Measurements from ENCODE around the gene GSTA2.
"Not testable (repeated sequence)": the region's sequence is repeated elsewhere in the genome, so short reads cannot be mapped to it uniquely, and the experiment has no call there.

The GSTA2 gene

DNA sequence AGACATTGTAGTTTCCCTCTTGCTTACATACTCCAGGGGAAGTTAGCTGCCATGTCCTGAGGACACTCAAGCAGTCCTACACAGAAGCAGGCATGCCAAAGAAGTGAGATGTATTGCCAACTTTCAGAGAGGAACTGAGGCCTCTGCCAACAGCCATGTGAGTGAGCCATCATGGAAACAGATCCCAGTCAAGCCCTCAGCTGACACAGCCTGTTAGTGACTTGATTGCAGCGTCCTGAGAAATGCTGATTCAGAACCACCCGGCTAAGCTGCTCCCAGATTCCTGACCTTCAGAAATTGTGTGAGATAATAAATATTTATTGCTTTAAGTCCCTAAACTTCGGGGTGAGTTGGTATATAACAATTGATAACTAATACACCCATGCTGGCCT is 38.1 kb downstream of the GSTA2 start:
- TF ChIP-seq PAX5 (IDR thresholded peaks at IDR 0.05; ENCODE audit: insufficient read depth, low read length, severe bottlenecking) (no peak), POU2F2 (IDR thresholded peaks at IDR 0.05; ENCODE audit: low read depth, low read length) (no peak), POLR2AphosphoS5 (IDR thresholded peaks at IDR 0.05; ENCODE audit: low read depth, low read length) (no peak), POLR2A (IDR thresholded peaks at IDR 0.05; ENCODE audit: low read depth, low read length) (no peak), TAF1 (IDR thresholded peaks at IDR 0.05; ENCODE audit: low read depth, low read length) (no peak), SPI1 (IDR thresholded peaks at IDR 0.05; ENCODE audit: low read depth, low read length) (no peak)
- no peak for FAIRE-seq
- DNase-seq (ENCODE audit: insufficient read length, low spot score): no peak

DNA sequence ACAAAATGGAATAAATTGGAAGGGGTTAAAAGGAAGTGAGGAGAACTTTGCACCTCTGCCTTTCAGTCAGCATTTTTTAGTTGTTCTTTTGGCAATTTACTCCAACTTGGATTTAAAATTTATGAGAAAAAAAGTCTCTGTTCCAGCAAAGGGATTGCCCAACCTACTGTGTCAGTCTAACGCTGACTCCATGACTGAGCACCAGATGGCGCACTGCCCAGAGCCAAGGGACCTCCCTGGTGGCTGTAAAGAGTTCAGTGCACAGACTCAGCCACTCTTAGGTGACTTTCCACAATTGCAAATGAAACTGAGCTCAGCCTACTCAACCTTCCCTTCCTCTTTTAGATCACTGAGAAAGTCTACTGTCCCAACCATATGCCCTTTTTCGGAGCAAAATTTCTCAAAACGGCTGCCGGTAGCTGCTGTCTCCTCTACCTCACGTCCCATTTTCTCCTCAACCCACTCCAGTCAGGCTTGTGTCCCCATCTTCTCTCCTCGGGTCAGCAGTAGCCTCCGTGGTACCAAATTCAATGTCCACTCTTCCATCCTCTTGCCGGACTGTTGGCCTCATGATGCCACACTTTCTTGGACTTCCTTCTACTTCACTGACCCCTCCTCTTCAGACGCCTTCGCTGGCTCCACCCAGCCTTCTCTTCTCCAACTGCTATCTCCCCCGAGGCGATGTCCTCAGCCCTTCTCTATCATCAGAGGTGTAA is 38.7 kb downstream of the GSTA2 start:
- FAIRE-seq: peak; percentile 92

DNA sequence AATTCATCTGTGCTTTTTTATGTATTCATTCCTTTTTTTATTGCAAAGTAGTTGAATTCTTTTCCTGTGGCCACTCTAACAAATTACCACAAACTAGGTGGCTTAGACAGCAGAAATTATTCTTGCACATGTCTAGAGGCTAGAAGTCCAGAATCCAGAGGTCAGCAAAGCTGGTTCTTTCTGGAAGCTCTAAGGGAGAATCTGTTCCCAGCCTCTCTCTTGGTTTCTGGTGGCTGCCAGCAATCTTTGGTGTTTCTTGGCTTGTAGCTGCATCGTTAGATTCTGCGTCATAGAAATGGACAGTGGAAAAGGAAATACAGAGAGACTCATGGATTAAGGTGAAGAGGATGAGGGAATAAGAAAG is 39.3 kb downstream of the GSTA2 start:
- DNase-seq (ENCODE audit: insufficient read length, low spot score): no peak
- FAIRE-seq: no peak
- no peak for TF ChIP-seq SPI1 (IDR thresholded peaks at IDR 0.05; ENCODE audit: low read depth, low read length)
- no peak for TF ChIP-seq POU2F2 (IDR thresholded peaks at IDR 0.05; ENCODE audit: low read depth, low read length)
- no peak for TF ChIP-seq POLR2A (IDR thresholded peaks at IDR 0.05; ENCODE audit: low read depth, low read length)
- no peak for TF ChIP-seq POLR2AphosphoS5 (IDR thresholded peaks at IDR 0.05; ENCODE audit: low read depth, low read length)
- TF ChIP-seq PAX5 (IDR thresholded peaks at IDR 0.05; ENCODE audit: insufficient read depth, low read length, severe bottlenecking): no peak
- no peak for TF ChIP-seq TAF1 (IDR thresholded peaks at IDR 0.05; ENCODE audit: low read depth, low read length)

More for the DNA sequence above, 38.7 kb downstream of the GSTA2 start:
- TF ChIP-seq POLR2A (IDR thresholded peaks at IDR 0.05; ENCODE audit: low read depth, low read length) (no peak), POLR2AphosphoS5 (IDR thresholded peaks at IDR 0.05; ENCODE audit: low read depth, low read length) (no peak), SPI1 (IDR thresholded peaks at IDR 0.05; ENCODE audit: low read depth, low read length) (peak; percentile 85)
- peak; percentile 57 for DNase-seq (ENCODE audit: insufficient read length, low spot score)

DNA sequence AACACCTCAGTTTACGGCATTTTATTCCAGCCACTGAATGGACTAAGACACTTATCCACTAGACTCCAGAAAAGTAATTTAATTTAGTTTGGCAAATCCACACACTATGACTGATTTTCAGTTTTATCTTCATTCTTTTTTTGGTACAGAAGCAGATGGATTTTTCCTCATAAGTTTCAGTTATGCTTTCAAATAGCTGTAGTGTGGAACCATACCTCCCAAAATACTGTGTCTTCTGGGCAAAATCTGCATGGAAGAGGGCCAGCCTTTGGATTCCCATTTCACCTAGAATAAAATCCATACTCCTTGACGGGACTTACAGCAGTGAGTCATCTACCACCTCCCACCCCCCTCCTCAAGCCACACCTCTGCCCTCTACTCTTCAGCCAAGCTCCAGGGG is 43.0 kb downstream of the GSTA2 start:
- TF ChIP-seq TAF1 (IDR thresholded peaks at IDR 0.05; ENCODE audit: low read depth, low read length) (no peak), POLR2A (IDR thresholded peaks at IDR 0.05; ENCODE audit: low read depth, low read length) (no peak), PAX5 (IDR thresholded peaks at IDR 0.05; ENCODE audit: insufficient read depth, low read length, severe bottlenecking) (no peak), POLR2AphosphoS5 (IDR thresholded peaks at IDR 0.05; ENCODE audit: low read depth, low read length) (no peak), SPI1 (IDR thresholded peaks at IDR 0.05; ENCODE audit: low read depth, low read length) (no peak), POU2F2 (IDR thresholded peaks at IDR 0.05; ENCODE audit: low read depth, low read length) (no peak)
- DNase-seq (ENCODE audit: insufficient read length, low spot score) (no peak), FAIRE-seq (no peak)

DNA sequence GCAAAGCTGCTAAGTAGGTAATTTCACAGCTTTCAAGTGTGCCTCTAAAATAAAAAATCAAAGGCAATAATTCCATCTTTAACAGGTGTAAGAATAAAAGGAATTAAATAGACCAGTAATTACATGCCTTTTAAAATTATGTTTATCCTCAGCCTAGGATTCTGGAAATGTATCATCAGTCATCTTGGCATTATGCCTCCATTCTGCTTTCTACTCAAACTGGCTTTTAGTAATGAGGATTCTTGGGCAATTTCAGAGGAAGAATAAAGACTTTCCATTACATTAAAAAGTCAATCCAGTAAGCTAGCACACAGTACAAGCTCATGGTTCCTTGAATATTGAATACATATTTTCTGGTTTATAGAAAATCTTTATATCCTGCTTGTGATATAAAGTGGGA is 44.7 kb downstream of the GSTA2 start:
- FAIRE-seq (no peak), DNase-seq (ENCODE audit: insufficient read length, low spot score) (no peak)
- TF ChIP-seq PAX5 (IDR thresholded peaks at IDR 0.05; ENCODE audit: insufficient read depth, low read length, severe bottlenecking) (no peak), SPI1 (IDR thresholded peaks at IDR 0.05; ENCODE audit: low read depth, low read length) (no peak), POU2F2 (IDR thresholded peaks at IDR 0.05; ENCODE audit: low read depth, low read length) (no peak), POLR2A (IDR thresholded peaks at IDR 0.05; ENCODE audit: low read depth, low read length) (no peak)

DNA sequence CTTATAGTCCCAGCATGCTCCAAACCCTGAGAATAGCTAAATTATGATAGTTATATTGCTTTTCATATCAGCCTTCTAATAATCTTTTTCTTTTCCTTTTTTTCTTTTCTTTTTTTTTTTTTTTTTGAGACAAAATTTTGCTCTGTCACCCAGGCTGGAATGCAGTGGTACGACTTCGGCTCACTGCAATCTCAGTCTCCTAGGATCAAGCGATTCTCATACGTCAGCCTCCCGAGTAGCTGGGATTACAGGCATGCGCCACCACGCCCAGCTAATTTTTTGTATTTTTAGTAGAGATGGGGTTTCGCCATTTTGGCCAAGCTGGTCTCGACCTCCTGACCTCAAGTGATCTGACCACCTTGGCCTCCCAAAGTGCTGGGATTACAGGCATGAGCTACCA is 48.5 kb downstream of the GSTA2 start:
- not testable (repeated sequence) for FAIRE-seq

DNA sequence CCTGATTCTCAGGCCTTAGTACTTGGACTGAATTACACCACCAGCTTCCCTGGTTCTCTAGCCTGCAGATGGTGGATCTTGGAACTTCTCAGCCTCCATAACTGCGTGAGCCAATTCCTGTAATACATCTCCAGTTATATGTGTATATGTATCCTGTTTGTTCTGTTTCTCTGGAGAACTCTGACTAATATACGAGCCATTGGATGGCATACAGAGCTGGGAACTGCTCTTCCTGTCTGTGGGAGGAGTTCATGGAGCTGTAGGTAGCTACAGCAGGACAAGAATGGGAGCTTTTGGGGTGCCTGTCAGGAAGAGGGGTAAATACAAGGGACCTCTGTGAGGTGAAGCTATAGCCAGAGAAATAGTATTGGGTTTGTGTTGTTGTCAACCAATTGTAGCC is 51.1 kb downstream of the GSTA2 start:
- FAIRE-seq: no peak
- no peak for DNase-seq (ENCODE audit: insufficient read length, low spot score)
- TF ChIP-seq SPI1 (IDR thresholded peaks at IDR 0.05; ENCODE audit: low read depth, low read length): no peak
- no peak for TF ChIP-seq TAF1 (IDR thresholded peaks at IDR 0.05; ENCODE audit: low read depth, low read length)
- no peak for TF ChIP-seq POLR2A (IDR thresholded peaks at IDR 0.05; ENCODE audit: low read depth, low read length)
- no peak for TF ChIP-seq PAX5 (IDR thresholded peaks at IDR 0.05; ENCODE audit: insufficient read depth, low read length, severe bottlenecking)
- no peak for TF ChIP-seq POLR2AphosphoS5 (IDR thresholded peaks at IDR 0.05; ENCODE audit: low read depth, low read length)
- no peak for TF ChIP-seq POU2F2 (IDR thresholded peaks at IDR 0.05; ENCODE audit: low read depth, low read length)

More for the DNA sequence above, 48.5 kb downstream of the GSTA2 start:
- not testable (repeated sequence) for DNase-seq (ENCODE audit: insufficient read length, low spot score)

DNA sequence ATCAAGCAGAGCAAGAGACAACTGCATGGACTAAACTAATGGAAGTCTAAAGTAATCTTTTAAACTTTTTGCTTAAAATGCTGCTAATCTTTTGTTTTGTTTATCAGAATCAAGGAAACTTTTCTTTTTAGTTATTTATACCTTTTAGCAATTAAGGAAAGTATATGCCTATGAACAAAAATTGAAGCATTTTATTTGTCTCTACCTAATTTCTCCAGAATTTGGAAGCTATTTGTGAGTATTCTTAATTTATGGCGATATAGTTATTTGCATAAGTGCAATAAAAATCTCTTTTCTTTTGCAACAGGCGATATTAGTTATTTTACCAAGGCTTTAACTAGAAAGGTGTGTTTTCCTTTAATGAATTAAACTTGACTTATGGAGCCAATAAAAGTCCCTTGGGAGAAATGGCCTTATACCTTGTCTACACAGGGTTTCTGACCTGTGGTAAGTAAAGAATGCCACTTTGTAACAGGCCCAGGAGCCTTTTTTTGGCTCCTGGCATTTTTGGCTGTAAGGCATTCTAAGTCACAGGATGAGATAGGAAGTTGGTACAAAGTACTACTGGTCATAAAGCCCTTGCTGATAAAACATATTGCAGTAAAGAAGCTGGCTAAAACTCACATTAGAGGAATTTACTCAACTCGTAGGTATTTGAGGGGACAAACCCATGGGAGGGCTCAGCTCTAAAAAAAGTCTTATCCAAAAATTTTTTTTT is 55.2 kb downstream of the GSTA2 start:
- DNase-seq (ENCODE audit: insufficient read length, low spot score): no peak
- no peak for FAIRE-seq
- TF ChIP-seq TAF1 (IDR thresholded peaks at IDR 0.05; ENCODE audit: low read depth, low read length): no peak

DNA sequence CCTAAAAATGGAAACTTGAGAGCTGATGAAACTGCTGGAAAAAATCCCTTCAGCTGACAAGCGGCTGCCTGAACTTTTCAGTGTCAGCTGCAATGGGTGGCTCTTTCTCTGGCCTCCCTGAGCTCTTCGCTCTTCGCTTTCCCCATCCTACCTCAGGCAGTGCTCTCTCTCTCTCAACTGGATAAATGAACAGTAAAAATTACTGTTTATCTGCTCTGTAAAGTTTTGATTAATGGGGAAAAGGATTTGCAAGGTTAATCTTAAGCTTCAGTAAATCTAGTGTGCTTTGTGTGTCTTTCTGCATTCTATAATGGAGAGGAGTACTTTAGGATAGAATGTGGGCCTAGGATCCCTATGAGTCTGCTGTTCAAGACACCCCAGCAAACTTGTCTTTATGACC is 57.3 kb downstream of the GSTA2 start:
- FAIRE-seq: no peak
- no peak for DNase-seq (ENCODE audit: insufficient read length, low spot score)
- TF ChIP-seq TAF1 (IDR thresholded peaks at IDR 0.05; ENCODE audit: low read depth, low read length) (no peak), SPI1 (IDR thresholded peaks at IDR 0.05; ENCODE audit: low read depth, low read length) (no peak), PAX5 (IDR thresholded peaks at IDR 0.05; ENCODE audit: insufficient read depth, low read length, severe bottlenecking) (no peak), POLR2AphosphoS5 (IDR thresholded peaks at IDR 0.05; ENCODE audit: low read depth, low read length) (no peak), POLR2A (IDR thresholded peaks at IDR 0.05; ENCODE audit: low read depth, low read length) (no peak), POU2F2 (IDR thresholded peaks at IDR 0.05; ENCODE audit: low read depth, low read length) (no peak)

DNA sequence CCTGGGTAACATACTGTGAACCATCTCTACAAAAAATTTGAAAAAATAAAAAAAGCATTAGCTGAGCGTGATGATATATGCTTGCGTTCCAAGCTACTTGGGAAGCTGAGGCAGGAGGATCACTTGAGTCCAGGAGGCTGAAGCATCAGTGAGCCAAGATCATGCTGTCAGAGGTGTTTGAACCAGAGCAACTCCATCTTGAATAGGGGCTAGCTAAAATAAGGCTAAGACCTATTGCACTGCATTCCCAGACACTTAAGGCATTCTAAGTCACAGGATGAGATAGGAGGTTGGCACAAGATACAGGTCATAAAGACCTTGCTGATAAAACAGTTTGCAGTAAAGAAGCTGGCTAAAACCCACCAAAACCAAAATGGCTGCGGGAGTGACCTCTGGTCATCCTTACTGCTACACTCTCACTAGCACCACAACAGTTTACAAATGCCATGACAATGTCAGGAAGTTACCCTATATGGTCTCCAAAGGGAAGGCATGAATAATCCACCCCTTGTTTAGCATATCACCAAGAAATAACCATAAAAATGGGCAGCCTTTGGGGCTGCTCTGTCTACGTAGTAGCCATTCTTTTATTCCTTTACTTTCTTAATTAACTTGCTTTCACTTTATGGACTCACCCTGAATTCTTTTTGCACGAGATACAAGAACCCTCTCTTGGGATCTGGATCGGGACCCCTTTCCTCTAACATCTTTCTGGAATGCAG is 58.3 kb downstream of the GSTA2 start:
- DNase-seq (ENCODE audit: insufficient read length, low spot score); FAIRE-seq: not testable (repeated sequence)

Data from GM12891 (cell line).